Loucy (cell line): ENCODE data around the gene LYZL4.

Source experiments
- CTCF ChIP-seq: fragments of 200-600 bp; sonication (generic); conservative IDR thresholded peaks from 2 replicates; pipeline ENCODE4 v1.5.1; 2014; ENCODE audit warnings: mild to moderate bottlenecking, antibody characterized with exemption, low read length
- EZH2phosphoT487 ChIP-seq: fragments of 200-600 bp; IDR thresholded peaks from 2 replicates; pipeline ENCODE4 v1.6.1; 2018; ENCODE audit warnings: antibody characterized with exemption, mild to moderate bottlenecking, moderate library complexity, borderline replicate concordance

- TF ChIP-seq CTCF (no peak), EZH2phosphoT487 (no peak)
Measured at GRCh38 chr3:42351207-42351606, 59.2 kb downstream of the LYZL4 start.
